Measurements from ENCODE around the gene EPHA6. TPM values are rescaled to one million over a fixed set of nuclear protein-coding genes. Genes with fewer than 3 reads are reported as not detected.
"Not testable (repeated sequence)": the region's sequence is repeated elsewhere in the genome, so short reads cannot be mapped to it uniquely, and the experiment has no call there.

Gene EPHA6
- total and polyA plus RNA-seq, 9 donors: 2.0 to 20.9 (median 9.2) TPM

- Histone ChIP-seq H3K9me3 (no peaks in the 10 kb centered on the region), H3K27me3 (no peaks in the 10 kb centered on the region), H3K36me3 (no peaks in the 10 kb centered on the region), H3K27ac (no peak overlapping the region), H3K4me3 (no peak overlapping the region), H3K4me1 (ENCODE audit: insufficient read depth) (no peaks in the 10 kb centered on the region)
- DNase-seq: no peak
- WGBS, 3 donors: 82 to 89% (median 89%) methylated on average over 2 of the region's 2 CpGs
- TF ChIP-seq EP300 (IDR thresholded peaks at IDR 0.05): no peak
- no peak for TF ChIP-seq POLR2A (IDR thresholded peaks at IDR 0.05)
- TF ChIP-seq CTCF (IDR thresholded peaks at IDR 0.05): no peak
- intact Hi-C loops (cut with DNase I): no loop called here
These were observed 196.7 kb downstream of the EPHA6 start for GRCh38 chr3:97010881-97011657.

- Histone ChIP-seq H3K9me3 (no peaks in the 10 kb centered on the region), H3K27ac (no peak overlapping the region), H3K4me3 (no peak overlapping the region), H3K36me3 (no peaks in the 10 kb centered on the region), H3K27me3 (no peaks in the 10 kb centered on the region), H3K4me1 (ENCODE audit: insufficient read depth) (no peaks in the 10 kb centered on the region)
- 87 to 91% (median 87%) methylated on average over 1 of the region's 1 CpG for WGBS, 3 donors
- intact Hi-C loops (cut with DNase I): no loop called here
- DNase-seq: no peak
- no peak for TF ChIP-seq CTCF (IDR thresholded peaks at IDR 0.05)
- TF ChIP-seq EP300 (IDR thresholded peaks at IDR 0.05): no peak
- TF ChIP-seq POLR2A (IDR thresholded peaks at IDR 0.05): no peak
These were observed 207.4 kb downstream of the EPHA6 start for GRCh38 chr3:97021778-97022177.

- H3K9me3 ChIP-seq; DNase-seq; H3K4me3 ChIP-seq; intact Hi-C loops (cut with DNase I); H3K27me3 ChIP-seq; H3K36me3 ChIP-seq; H3K27ac ChIP-seq; H3K4me1 ChIP-seq (ENCODE audit: insufficient read depth): not testable (repeated sequence)
- 94 to 97% (median 96%) methylated on average over 8 of the region's 8 CpGs for WGBS, 3 donors
These were observed 211.2 kb downstream of the EPHA6 start for GRCh38 chr3:97025612-97026011.

DNA sequence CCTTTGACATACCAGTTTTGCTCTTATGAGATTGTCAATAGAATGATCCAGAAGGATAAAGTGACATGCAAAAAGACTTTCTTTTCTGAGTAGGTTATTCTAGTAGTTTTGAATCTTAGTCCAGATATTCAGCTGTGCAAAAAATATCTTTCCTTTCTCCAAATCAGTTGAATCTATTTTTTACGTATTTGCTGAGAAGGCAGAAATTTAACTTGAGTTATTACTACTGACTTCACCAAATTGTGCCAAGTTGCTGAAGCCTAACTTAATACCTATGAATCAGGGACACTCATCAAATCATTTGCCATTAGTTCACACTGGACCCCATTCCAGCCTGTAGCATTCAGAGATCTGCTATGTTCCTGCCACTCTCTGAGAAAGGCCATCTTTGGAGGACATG, 215.6 kb downstream of the EPHA6 start:
- intact Hi-C loops (cut with DNase I): no loop called here

More for the DNA sequence above, 215.6 kb downstream of the EPHA6 start:
- DNase-seq: no peak
- TF ChIP-seq CTCF (IDR thresholded peaks at IDR 0.05): no peak
- TF ChIP-seq EP300 (IDR thresholded peaks at IDR 0.05): no peak
- TF ChIP-seq POLR2A (IDR thresholded peaks at IDR 0.05): no peak
- Histone ChIP-seq H3K27me3 (no peaks in the 10 kb centered on the region), H3K36me3 (no peaks in the 10 kb centered on the region), H3K27ac (no peak overlapping the region), H3K4me1 (ENCODE audit: insufficient read depth) (no peaks in the 10 kb centered on the region), H3K9me3 (no peaks in the 10 kb centered on the region), H3K4me3 (no peak overlapping the region)
- 81 to 88% (median 85%) methylated on average over 1 of the region's 1 CpG for WGBS, 3 donors
